Fibroblast of skin of abdomen (primary cell): Measurements from ENCODE around the gene PROSER3.

Experiments
- DNase-seq: peaks from one replicate; pipeline ENCODE4 v3.0.0-alpha.2; 2013

The PROSER3 gene

GRCh38 chr19:35739275-35740107 lies 18.5 kb upstream of the PROSER3 start:
- DNase-seq = no peak

GRCh38 chr19:35740108-35740422 lies 17.9 kb upstream of the PROSER3 start:
- no peak for DNase-seq

- peak; percentile 96 for DNase-seq
Observed at GRCh38 chr19:35740423-35741202, 17.4 kb upstream of the PROSER3 start.

DNA sequence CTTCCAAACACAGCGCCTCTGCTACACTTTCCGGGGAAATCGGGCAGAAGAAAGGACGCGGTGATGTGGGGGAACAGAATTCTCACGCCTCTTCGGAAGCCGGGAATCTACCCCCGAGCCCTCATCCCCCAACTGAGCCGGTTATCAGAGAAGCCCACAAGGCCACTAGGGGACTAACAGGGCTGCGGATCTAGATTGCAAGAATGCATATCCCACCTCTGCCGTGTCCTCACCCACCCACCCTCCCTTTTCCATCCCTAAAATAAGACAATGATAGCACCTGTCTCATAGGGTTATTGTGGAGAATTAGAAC lies 16.8 kb upstream of the PROSER3 start:
- no peak for DNase-seq

DNA sequence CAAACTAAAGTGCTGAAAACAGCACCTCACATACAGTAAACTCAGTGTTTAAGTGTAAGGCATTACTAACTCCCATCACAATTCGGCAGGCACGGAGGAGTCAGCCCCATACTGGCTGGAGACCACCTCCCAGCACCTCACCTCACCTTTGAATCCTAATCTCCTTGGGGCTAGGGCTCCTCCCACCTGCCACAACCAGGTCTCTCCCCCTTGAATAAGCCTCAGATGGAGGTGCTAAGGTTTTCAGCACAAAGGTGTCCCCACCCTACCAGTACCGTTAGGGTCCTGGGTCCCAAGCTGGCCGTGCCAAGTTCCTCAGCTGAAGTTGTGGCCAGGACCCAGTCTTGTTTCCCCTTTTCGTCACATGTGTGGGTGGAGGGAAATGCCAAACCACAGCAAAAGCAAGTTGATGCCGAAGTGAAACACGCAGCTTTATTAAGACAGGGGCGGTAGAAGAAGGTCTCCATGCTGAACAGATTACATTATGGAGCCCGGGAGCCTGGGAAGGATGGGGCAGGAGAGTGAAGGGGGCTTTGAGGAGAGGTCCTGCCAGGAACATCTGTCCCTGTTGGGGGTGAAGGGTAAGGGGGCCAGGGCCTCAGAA lies 15.8 kb upstream of the PROSER3 start, which contains the start of gene IGFLR1:
TSS of gene IGFLR1 (minus strand) at position 332 of the 604 bp plus-strand sequence. CDS start 1,272 bp downstream, outside the sequence.
- no peak for DNase-seq

GRCh38 chr19:35743640-35744429 lies 14.1 kb upstream of the PROSER3 start:
- DNase-seq = no peak

GRCh38 chr19:35744430-35745327 lies 13.3 kb upstream of the PROSER3 start:
- peak; percentile 96 for DNase-seq

- DNase-seq = peak; percentile 99
Observed at GRCh38 chr19:35745328-35746086, 12.5 kb upstream of the PROSER3 start, which contains the start of the genes PSENEN and U2AF1L4. Gene PSENEN (plus strand): TSS chr19:35745651. CDS start chr19:35745931, 280 bp downstream. Gene U2AF1L4 (minus strand): TSS chr19:35745418. CDS start chr19:35745391, 27 bp downstream.

GRCh38 chr19:35746087-35746462 lies 11.9 kb upstream of the PROSER3 start:
- DNase-seq = no peak

- no peak for DNase-seq
Observed at GRCh38 chr19:35746531-35746930, 11.4 kb upstream of the PROSER3 start.

DNA sequence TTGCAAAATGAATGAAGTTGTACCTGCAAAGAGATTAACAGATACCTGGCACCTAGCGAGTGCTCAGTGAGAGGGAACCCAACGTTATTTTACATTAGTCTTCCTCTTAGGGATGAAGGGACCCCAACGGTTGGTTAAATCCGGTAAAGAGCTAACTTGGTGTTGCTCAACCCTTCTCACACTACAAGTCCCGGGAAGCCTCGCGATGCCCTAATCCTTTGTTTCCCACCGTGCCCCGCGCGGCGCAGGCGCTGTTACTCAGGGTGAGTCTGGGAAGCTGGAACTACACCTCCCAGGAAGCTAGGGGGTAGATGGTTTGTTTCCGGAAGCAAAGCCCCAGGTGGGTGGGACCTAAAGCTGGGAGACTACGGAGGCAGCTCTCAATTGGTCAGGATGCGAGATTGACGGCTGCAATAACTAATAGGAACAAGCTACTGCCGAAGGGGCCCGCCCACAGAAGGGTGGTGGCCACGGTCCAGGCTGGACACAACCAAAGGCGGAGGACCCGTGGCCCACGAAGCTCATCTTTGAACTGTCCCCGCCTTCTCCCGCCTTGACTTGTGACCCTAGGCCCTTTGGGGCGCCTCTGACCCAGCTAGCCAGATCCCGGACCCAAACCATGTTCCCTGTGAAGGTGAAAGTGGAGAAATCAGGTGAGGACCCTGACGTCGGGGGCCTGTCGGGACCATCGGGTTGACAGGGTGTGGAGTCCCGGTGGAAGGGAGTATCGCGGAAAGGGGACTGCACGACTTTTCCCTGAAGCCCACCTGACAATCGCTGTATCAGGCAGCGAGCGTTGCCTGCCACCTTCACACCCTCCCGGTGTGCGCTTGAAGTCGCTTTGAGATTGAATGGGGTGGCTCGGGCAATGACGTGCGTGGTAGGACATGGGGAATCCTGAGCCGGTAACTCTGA lies 9.6 kb upstream of the PROSER3 start, which contains the start of gene LIN37:
TSS of gene LIN37 (plus strand) at position 471 of the 915 bp plus-strand sequence. CDS start at position 620, 149 bp downstream.
- peak; percentile 99 for DNase-seq

- DNase-seq = no peak
Observed at GRCh38 chr19:35750167-35750566, 7.8 kb upstream of the PROSER3 start.

DNA sequence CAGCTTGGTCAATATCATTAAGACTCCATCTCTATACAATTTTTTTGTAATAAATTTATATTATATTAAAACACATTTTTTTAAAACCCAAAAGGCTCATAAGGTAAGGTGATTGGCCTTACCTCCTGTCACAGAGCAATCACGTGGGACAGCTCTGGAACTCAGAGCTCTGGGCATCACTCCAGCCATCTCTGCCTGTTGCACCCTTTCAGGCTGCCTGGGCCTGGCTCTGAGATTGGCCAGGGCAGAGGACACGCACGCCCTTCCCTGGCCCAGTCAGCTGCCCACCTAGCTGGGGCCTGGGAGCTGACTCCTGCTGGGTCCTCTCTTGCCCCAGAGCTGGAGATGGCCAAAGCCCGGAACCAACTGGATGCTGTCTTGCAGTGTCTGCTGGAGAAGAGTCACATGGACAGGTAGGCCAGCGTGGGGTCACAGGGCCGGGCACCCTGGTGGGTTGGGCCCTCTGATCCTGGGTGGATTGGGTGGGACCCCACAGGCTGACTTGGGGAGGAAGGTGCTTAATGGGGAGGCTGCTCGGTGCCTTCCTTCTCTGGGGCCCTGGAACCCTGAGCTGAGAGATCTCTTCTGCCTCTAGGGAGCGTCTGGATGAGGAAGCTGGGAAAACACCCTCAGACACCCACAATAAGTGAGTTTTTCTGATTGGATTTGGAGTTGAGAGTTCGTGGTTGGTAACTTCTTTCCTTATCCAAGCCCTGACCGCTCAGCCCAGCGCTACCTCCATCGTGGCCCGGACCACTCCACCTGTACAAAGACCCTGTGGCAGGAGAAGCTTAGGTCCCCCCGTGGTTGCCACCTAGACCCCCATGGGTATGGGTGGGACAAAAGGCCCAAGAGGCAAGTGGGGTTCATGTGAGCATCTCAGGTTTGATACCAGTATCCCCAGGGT lies 5.9 kb upstream of the PROSER3 start:
- no peak for DNase-seq

DNA sequence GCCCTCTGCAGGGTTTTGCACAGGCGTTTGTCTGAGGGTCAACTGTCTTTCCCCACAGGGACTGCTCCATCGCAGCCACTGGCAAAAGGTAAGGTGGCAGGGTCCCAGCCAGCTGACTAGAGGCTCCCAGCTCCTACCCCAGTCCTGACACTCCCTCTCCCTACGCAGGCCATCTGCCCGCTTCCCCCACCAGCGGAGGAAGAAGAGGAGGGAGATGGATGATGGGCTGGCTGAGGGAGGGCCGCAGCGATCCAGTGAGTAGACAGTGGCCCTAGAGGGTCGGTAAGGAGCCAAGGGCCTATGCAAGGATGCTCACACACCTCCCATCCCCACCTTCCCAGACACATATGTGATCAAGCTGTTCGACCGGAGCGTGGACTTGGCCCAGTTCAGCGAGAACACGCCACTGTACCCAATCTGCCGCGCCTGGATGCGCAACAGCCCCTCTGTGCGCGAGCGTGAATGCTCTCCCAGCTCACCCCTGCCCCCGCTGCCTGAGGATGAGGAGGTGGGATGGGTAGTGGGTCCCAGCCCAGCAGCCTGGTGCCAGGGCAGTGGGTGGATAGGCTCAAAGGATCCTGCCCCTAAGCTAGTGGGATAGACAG lies 5.1 kb upstream of the PROSER3 start:
- no peak for DNase-seq

GRCh38 chr19:35753634-35754369 lies 4.2 kb upstream of the PROSER3 start:
- DNase-seq = no peak

GRCh38 chr19:35754370-35755130 lies 3.4 kb upstream of the PROSER3 start:
- DNase-seq = no peak
